Esophagus (tissue), 2 donors: ENCODE data around the gene IGF2. TPM values are rescaled to one million over a fixed set of nuclear protein-coding genes. Genes with fewer than 3 reads are reported as not detected.

Experiments
- H3K27ac ChIP-seq, 2 donors: one replicate each; pipeline ENCODE4 v1.5.1; 2013; ENCODE audit warnings: low read depth in 2 of 2, mild to moderate bottlenecking in 2 of 2, inconsistent platforms in 1 of 2, low read length in 1 of 2, moderate library complexity in 1 of 2
- H3K27me3 ChIP-seq, 2 donors: one replicate each; pipeline ENCODE4 v1.6.1; 2013; ENCODE audit warnings: low read length in 2 of 2, control low read depth in 1 of 2, mild to moderate bottlenecking in 1 of 2; ENCODE audit not compliant: insufficient read depth in 2 of 2, control insufficient read depth in 1 of 2
- H3K36me3 ChIP-seq, 2 donors: one replicate each; pipeline ENCODE4 v1.6.1; 2013; ENCODE audit warnings: low read length in 1 of 2; ENCODE audit not compliant: control insufficient read depth in 2 of 2, insufficient read depth in 2 of 2
- H3K4me1 ChIP-seq, 2 donors: one replicate each; pipeline ENCODE4 v1.6.1; 2013; ENCODE audit warnings: low read length in 1 of 2; ENCODE audit not compliant: control insufficient read depth in 2 of 2, insufficient read depth in 2 of 2
- H3K4me3 ChIP-seq, 2 donors: one replicate each; pipeline ENCODE4 v1.5.1; 2013; ENCODE audit warnings: low read length in 2 of 2, mild to moderate bottlenecking in 2 of 2, low read depth in 1 of 2, moderate library complexity in 1 of 2
- H3K9me3 ChIP-seq, 2 donors: one replicate each; pipeline ENCODE4 v1.6.1; 2013; ENCODE audit warnings: mild to moderate bottlenecking in 2 of 2, low read depth in 1 of 2, low read length in 1 of 2, moderate library complexity in 1 of 2; ENCODE audit not compliant: control insufficient read depth in 2 of 2, insufficient read depth in 1 of 2
- WGBS, 2 donors: extraction: QIAGEN DNeasy Blood & Tissue Kit; methylation state at CpG; one replicate each; pipeline ENCODE4 v1.1.7; 2013; 5-methylcytosine and 5-hydroxymethylcytosine counted together
- polyA plus RNA-seq, 2 donors: library from polyadenylated mRNA; stranded (reverse); fragments of 200-250 nt; gene quantifications; one replicate each; pipeline ENCODE4 v1.2.3, GENCODE V29; 2013
- donor health status: healthy with polysubstance abuse.
- donor health status: Bipolar disorder and iron deficiency.

Gene IGF2
- polyA plus RNA-seq, 2 donors, result 2.4 to 3.2 TPM

DNA sequence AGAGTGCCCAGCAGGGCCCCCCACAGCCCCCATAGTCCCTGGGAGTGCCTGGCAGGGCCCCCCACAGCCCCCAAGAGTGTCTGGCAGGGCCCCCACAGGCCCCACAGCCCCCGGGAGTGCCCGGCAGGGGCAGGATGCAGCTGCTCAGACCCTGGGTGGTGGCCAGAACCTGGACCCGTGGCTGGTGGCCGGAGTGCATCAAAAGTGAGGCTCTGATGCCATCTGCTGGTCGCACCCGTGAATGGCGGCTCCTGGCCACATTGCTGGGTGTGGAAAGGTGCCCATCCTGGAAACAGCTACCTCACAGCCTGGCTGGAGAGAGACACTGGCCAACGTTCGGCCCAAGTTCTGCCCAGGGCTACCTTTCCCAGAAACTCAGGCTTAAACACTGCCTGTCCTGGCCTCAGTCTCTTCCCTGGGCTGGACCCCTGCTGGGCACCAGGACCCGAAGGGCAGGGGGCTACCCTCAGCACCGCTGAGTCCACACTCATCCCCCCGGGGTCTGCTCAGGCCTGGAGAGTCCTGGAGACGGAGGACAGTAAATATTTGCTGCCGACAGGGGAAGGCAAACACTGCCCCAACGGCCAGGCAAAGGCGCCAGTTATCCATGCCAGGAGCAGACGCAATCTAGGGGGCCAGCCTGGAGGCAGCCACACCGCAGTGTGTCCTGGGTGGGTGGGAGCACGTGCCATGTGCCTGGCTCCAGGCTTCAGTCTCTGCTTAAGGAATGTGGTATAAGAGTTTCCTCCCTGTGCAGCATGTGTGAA lies 17.4 kb upstream of the IGF2 start:
- Histone ChIP-seq H3K9me3 (no peaks in the 10 kb centered on the region), H3K4me3 (no peak overlapping the region), H3K27me3 (no peaks in the 10 kb centered on the region), H3K27ac (no peak overlapping the region), H3K36me3 (no peaks in the 10 kb centered on the region), H3K4me1 (peaks cover 0 to 2% of the 10 kb centered on the region in 2 donors)
- 24 to 26% methylated on average over 19 of the region's 19 CpGs for WGBS, 2 donors

DNA sequence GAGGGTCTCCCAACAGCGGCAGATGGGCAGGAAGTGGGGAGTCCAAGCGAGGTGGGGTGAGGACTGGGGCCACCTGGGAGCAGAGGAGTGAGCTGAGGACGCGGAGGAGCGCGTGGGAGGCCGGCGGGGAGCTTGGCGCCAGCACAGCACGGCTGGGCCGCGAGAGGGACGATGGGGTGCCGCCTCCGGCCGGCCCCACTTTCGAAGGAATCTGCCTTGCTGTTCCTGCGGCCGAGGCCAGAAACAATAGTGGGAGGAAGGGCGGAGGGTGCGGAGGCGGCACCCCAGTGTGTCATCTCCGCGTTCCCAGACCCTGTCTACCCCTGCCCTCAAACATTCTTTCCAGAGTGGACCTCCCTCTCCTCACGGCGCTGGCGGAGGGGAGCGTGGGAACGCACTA lies 16.3 kb upstream of the IGF2 start:
- H3K27ac ChIP-seq, result no peak overlapping the region
- no peaks in the 10 kb centered on the region for H3K9me3 ChIP-seq
- H3K36me3 ChIP-seq, result no peaks in the 10 kb centered on the region
- H3K4me3 ChIP-seq, result no peak overlapping the region
- no peaks in the 10 kb centered on the region for H3K27me3 ChIP-seq
- peaks cover 0 to 2% of the 10 kb centered on the region in 2 donors for H3K4me1 ChIP-seq
- 78% methylated on average over 29 of the region's 29 CpGs for WGBS, 2 donors

DNA sequence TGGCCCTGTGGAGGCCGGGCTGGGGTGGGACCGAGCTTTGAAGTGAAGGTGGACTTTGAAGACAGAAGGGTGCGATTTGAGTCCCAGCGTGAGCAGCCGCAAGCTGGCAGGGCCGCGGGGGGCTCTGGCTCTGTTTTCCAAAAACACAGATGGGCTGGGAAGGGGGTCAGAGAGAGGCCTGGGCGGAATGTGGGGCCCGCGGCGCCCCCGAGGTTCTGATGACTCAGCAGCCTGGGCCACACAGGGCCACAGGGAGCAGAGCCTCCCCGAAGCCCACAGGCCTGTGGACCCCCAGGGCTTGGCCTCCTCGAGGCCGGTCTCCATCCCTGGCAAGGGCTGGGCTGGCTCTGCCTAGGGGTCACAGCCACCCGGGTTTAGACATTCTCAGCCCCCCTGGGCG lies 15.7 kb upstream of the IGF2 start:
- 76 to 85% methylated on average over 17 of the region's 17 CpGs for WGBS, 2 donors
- H3K9me3 ChIP-seq, result no peaks in the 10 kb centered on the region
- H3K27me3 ChIP-seq, result peaks cover 0 to under 1% of the 10 kb centered on the region in 2 donors

DNA sequence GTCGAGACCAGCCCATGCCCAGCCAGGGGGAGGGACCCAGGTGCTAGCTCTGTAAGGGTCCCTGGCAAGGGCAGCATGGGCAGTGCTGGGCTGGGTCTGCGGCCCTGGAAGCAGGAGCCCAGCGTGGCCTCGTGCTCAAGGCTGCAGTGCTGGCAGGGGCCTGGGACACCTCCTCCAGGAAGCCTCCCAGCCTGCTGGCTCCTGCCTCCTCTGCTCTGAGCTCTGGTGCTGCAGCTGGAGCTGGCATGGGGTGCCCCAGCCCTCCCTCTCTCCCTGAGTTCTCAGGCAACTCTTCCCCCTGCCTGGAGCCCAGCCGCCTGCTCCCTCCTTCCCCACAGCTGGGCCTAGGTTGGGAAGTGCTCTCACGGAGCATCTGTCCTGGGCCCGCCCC lies 15.0 kb upstream of the IGF2 start:
- 85 to 87% methylated on average over 5 to 7 of the region's 7 CpGs for WGBS, 2 donors
- H3K36me3 ChIP-seq, result no peaks in the 10 kb centered on the region
- peaks cover 0 to 2% of the 10 kb centered on the region in 2 donors for H3K27me3 ChIP-seq
- H3K27ac ChIP-seq, result no peak overlapping the region
- no peak overlapping the region for H3K4me3 ChIP-seq
- H3K4me1 ChIP-seq, result peaks cover 0 to 2% of the 10 kb centered on the region in 2 donors
- no peaks in the 10 kb centered on the region for H3K9me3 ChIP-seq

More for the DNA sequence above, 15.7 kb upstream of the IGF2 start:
- Histone ChIP-seq H3K4me1 (peaks cover 0 to 2% of the 10 kb centered on the region in 2 donors), H3K27ac (no peak overlapping the region), H3K36me3 (no peaks in the 10 kb centered on the region), H3K4me3 (no peak overlapping the region)

DNA sequence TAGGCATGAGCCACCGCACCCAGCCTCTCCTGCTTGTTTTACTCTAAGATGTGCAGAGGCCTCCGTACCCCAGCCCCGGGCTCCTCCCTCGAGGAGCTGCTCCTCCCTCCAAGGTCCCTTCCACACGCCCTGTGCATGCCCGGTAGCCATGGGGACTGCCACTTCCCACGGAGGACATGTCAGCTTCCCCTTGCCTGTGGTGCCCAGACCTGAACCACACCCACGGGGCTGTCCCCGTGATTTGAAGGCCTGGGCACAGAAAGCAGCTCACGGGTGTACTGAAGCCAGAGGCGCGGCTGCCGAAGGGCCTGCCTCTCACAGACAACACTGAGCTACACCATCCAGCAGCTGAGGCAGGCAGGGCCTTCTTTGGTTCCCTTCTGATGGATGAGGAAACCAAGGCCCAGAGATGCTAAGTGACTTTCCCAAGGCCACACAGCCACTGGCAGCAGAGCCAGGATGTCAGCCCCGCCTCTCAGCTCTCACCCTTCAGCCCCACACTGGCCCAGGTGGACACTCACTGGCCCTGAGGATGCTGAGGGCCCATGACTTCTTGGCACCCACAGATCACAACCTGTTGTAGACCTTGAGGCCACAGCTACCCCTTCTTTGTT lies 14.5 kb upstream of the IGF2 start:
- Histone ChIP-seq H3K4me1 (peaks cover 0 to 2% of the 10 kb centered on the region in 2 donors), H3K4me3 (no peak overlapping the region), H3K27ac (no peak overlapping the region), H3K9me3 (no peaks in the 10 kb centered on the region), H3K27me3 (peaks cover 0 to 2% of the 10 kb centered on the region in 2 donors), H3K36me3 (no peaks in the 10 kb centered on the region)
- 50 to 60% methylated on average over 14 of the region's 14 CpGs for WGBS, 2 donors

DNA sequence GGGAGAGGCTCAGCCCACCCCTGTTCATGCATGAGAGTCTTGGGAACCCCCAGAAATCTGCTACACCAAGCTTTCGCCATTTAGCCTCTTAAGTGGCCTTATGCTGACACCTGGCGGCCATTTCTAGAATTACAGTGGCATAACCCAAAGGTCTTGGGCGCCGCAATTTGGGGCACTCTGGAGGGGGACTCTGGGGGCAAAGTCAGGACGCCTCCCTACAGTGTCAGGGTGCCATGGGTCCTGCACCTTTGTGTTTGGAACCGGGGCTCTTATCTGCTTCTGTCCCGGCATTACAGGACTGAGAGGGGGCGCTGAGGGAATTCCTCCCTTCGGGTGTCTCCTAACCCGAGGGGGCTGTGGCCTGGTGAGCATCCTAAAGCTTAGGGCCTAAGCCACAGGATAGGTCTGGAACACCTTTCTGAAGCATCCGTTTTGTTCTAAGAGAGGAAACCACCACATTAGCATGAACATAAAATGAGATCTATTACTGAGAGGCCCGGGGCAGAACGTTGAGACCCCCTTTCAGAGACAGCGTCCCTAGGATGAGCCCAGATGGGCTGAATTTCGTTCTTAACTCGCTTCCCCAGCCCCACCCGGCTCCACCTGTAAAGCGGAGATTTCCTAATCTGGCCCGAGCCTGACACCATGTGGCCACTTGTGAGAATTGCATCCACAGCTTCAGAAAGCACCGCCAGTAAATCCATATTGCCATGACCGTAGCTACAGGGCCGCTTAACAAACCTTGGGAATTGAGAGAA lies 12.5 kb upstream of the IGF2 start:
- no peak overlapping the region for H3K27ac ChIP-seq
- H3K36me3 ChIP-seq, result no peaks in the 10 kb centered on the region
- H3K9me3 ChIP-seq, result no peaks in the 10 kb centered on the region
- H3K4me3 ChIP-seq, result no peak overlapping the region
- peaks cover 1% of the 10 kb centered on the region in 2 donors for H3K4me1 ChIP-seq
- WGBS, 2 donors, result 2 to 3% methylated on average over 22 of the region's 22 CpGs
- peaks cover 5 to 11% of the 10 kb centered on the region in 2 donors for H3K27me3 ChIP-seq

DNA sequence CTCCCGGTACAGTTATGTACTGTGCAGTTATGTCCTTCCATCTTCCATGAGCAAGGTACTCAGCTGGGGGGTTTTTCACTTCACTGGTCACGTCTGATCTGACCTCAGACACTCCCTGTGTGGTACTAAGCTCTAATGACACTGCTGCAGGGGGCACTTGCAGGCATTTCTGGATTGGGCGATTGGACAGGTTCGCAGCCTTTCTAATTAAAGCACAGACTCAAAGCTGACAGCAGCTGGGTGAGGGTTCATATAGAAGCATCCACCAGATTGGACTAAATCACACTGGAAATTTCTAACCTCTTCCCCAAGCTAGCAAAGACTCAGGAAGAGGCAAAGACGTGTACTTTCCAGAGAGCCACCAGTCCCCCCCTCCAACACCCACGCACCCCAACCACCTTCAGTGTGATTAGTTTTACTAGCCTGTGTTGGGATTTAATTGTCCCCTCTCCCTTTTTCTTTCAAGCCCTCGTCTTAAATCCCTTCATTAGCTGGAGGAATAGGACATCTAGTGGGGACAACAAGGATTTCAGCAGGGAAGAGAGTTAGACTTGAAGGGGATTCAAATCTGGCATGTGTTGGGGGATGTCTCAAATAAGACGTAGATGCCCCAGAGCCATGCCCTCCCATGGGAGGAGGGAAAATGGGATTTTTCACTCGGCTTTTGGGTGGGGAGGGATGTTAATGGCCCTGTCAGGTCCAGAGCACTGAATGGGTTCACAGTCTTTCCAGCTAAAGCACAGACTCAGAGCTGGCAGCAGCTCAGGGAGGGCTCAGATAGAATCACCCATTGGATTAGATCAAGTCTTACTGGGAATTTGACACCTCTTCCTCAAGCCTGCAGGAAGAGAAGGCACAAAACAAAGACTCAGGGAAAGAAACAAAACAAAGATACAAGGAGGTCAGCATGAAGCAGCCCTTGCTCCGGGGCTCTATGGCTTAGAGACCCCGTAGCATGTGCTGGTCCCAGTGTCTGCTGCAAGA lies 11.0 kb upstream of the IGF2 start:
- Histone ChIP-seq H3K27ac (no peak overlapping the region), H3K27me3 (peaks cover 11 to 13% of the 10 kb centered on the region in 2 donors), H3K9me3 (no peaks in the 10 kb centered on the region), H3K4me3 (no peak overlapping the region), H3K36me3 (no peaks in the 10 kb centered on the region), H3K4me1 (peaks cover 0 to 1% of the 10 kb centered on the region in 2 donors)
- WGBS, 2 donors, result 18 to 23% methylated on average over 11 of the region's 11 CpGs

DNA sequence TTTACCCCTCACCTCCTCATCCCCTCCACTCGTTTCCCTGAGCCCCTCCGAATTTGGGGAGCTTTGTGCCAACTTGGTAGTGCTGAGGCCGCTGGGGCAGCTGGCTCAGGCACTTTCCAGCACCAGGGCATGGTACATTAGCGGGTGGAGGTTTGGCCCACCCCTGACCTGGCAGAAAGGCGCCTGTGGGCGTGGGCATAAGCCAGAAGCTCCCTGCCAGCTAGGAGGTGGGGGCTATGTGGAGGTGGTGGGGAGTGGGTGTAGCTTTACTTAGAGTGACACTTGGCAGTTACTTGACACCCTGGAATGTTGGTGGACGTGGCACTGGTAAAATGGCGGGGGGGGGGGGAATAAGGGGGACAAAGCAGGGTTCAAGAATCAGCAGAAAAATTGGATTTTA lies 10.3 kb upstream of the IGF2 start:
- H3K27me3 ChIP-seq, result peaks cover 11 to 17% of the 10 kb centered on the region in 2 donors
- 35 to 36% methylated on average over 8 of the region's 8 CpGs for WGBS, 2 donors

DNA sequence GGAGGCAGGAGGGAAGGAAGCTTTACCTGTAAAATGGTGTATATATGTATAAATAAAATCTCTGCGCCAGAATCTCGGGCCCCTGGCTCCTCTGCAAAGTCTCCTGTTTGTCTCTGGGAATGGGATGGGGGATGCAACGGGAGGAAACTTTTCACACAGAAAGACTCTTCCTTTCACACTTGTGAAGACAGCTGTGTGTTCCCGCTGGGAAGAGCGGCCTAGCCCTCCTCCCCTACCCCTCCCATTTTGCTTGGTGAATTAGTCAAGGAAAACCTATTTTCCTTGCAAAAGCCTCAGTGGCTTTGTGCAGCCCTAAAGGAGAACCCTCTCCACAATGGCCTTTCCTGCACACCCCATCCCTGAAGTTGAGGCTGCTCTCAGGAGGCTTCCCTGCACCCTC lies 9.4 kb upstream of the IGF2 start:
- peaks cover 0 to 1% of the 10 kb centered on the region in 2 donors for H3K4me1 ChIP-seq
- H3K36me3 ChIP-seq, result no peaks in the 10 kb centered on the region
- no peak overlapping the region for H3K27ac ChIP-seq
- H3K27me3 ChIP-seq, result peaks cover 11 to 17% of the 10 kb centered on the region in 2 donors
- no peak overlapping the region for H3K4me3 ChIP-seq
- H3K9me3 ChIP-seq, result no peaks in the 10 kb centered on the region
- 44 to 45% methylated on average over 5 of the region's 5 CpGs for WGBS, 2 donors

More for the DNA sequence above, 10.3 kb upstream of the IGF2 start:
- Histone ChIP-seq H3K4me3 (no peak overlapping the region), H3K9me3 (no peaks in the 10 kb centered on the region), H3K27ac (no peak overlapping the region), H3K36me3 (no peaks in the 10 kb centered on the region), H3K4me1 (peaks cover 0 to 1% of the 10 kb centered on the region in 2 donors)
